Fibroblast of skin of abdomen (primary cell): ENCODE data around the gene EFTUD2.

ENCODE experiments used
- DNase-seq: peaks from one replicate; pipeline ENCODE4 v3.0.0-alpha.2; 2013

The EFTUD2 gene

DNA sequence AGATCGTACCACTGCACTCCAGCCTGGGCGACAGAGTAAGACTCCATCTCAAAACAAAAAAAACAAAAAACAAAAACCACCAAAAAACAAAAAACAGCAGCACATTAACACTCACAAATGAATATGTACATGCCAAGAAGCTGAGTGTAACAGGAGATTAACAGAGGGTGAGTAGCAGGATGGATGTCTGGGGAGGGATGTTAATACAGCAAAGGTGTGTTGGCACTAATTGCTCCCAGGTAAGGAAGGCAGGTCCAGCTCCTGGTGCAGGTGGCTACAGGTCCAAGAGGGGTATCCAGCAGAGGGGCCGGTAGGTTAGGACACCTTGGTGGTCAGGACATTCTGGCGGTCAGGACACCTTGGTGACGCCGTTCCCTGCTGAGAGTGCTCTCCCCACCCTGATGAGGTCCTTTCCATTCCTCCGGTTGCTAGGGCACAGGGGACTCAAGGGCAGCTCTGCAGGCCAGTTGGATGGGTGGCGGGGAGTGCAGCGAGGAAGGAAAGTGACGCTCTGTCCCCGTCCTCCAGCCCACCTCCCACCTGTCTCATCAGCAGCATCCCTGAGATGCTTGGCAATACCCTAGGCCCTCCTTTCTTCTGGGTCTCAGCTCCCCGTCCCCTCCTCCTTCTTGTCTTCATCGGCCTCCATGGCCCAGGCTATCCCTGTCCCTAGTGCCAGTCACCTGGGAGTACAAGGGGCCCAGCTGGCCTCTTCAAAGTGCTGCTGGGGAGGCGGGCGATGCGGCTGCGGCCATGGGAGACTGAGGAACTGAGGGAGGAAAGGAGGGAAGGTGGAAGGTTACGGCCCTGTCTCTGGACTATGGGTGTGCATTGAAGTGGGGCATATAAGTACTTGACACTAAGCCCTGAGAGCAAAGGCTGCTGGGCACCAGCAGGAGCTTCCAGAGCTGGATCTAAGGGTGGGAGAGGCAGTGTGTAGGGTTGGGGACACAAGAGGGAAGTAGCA lies 26.8 kb upstream of the EFTUD2 start:
- DNase-seq = no peak

DNA sequence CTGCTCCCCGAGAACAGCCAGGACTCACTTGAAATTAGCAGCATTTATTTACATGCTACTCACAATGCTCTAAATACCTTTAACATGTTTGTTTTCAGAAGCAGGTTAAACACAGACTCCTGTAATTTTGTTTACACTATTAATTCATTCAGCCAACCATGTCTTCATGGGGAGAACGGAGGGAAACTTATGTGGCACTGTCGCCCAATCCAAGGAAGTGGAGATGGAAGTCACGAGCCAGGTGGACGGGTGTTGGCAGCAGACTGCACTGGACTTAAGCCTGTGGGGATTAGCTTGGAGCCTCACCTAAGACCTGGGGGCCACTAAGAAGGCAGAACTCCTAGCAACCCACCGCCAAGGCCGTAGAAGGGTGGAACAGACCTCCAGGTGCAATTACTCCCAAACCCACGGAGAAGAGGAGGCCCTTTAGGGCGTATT lies 24.9 kb upstream of the EFTUD2 start:
- DNase-seq = no peak

DNA sequence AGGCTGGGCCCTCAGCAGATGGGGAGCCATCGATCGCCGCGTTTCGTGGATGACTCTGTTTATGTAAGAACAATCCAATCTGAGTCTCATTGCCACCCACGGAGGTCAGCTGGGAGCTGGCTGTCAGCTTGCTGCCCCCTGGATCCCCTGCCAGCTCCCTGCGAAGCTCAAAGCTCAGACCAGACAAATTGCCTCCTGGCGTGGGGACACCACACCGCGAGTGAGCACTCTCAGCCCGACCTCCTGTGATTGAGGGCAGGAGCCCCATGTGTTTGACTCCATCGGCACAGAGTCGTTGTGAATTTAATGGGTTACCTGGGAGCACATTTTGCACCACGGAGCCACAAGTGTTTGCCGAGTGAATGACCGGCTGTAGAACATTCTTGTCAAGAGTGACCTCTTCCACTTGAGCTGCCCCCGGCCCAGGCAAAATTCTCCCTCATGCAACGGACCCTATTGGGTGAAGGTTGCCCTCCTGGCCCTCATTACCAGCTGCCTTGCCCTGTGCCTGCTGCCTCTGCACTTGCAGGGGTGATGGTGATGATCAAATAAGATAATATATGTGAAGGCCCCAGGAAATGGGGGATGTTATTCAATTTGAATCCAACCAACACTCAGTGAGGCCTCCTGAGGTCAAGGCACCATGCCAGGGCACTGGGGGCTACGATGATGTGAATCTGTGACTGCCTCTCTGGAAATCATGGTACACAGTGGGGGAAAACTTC lies 23.7 kb upstream of the EFTUD2 start:
- no peak for DNase-seq

DNA sequence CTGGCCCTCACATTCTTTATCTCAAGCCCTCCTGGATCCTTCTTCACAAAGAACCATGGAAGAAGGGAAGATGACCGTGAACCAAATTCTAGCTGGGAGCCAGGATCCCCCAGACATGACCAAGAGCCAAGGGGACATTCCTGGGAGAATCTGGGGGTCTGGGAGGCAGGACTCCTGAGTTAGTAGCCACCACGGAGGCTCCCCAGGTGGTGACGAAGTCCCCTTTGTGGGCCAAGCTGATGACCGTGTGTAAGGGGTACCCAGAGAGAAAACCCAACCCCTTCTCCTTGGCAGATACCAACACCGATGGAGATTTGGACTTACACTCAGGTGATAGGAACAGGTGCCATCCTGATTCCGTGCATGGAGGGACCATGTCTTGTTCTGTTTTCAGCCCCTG lies 22.9 kb upstream of the EFTUD2 start:
- DNase-seq = no peak

DNA sequence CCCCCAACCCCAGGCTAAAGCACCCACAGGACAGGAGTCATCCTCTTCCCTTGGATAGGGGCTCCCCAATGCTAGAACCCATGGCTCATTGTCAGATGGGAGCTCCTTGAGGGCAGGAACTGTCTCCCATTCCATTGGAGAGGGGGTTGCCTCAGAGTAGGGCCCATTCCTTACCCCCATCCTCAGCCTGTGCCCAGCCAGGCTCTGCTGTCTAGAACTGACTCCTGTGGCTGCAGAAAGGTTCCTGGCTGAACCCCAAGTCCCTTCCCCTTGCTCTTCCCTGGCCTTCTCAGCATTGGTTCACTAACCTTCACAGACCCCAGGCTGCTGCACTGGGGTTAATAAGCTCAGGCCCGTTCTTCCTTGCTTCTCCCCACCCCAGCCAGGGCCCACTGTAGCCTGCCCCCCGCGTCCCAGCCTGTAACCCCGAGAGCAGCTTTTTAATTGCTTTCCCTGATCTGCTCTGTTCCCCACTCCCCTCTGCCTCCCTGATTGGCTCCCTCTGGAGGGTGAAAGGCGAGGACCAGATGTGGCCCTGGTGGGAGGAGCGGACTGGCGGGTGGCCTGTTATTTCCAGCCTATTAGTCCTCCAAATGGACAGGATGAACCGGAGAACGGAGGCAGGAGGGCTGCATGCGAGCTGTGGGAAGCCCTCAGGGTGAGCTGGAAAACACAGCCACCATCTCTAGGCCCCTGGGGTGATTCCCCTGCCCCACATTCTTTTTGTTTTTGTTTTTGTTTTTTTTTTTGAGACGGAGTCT lies 22.1 kb upstream of the EFTUD2 start:
- DNase-seq = no peak

DNA sequence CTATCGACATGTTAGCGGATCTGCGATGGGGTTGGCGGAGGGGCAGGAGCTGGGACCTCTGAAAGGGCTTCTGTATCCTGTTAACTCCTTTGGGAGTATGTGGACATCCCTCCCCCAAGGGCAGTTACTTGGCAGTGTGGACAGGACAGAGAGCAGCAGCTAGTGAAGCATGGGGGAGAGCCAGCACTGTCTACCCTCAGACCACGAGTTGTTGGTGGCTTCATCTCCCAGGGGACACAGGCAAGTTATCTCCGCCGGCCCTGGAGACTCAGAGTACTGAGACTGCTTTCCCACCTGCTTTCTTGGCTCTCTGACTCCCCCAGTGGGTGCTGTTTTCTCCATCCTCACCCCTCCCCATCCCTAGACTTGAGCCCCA lies 21.3 kb upstream of the EFTUD2 start:
- no peak for DNase-seq

DNA sequence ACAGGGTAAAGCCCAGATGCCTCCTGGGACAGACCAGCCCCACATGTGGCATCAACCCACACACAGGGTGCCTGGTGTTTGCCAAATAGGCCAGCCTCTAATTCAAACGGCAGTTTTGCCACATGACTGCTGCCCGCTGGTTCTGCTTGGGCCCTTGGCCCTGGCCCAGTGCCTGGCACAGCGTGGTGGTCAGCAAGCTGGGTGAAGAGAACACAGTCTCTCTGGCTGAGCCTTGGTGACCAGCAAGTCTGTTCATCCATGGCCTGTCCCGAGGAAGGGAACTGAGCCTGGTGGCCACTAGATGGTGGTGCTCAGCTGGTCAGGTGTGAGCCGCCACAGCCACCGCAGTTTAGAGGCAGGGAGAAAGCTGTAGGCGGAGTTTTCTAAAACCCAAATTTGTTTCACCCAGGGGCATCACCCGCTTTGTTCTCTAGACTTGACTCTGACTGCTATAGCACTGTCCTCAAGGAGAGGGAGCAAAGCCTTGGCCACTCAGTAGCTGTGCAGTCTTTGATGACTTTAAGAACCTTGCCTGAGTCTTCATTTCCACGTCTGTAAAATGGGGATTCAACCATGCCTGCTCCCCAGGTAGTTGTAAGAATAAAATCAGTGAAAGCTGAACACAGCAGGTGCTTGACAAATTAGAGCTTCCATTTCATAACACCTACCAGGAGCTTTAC lies 20.8 kb upstream of the EFTUD2 start:
- peak; percentile 74 for DNase-seq

DNA sequence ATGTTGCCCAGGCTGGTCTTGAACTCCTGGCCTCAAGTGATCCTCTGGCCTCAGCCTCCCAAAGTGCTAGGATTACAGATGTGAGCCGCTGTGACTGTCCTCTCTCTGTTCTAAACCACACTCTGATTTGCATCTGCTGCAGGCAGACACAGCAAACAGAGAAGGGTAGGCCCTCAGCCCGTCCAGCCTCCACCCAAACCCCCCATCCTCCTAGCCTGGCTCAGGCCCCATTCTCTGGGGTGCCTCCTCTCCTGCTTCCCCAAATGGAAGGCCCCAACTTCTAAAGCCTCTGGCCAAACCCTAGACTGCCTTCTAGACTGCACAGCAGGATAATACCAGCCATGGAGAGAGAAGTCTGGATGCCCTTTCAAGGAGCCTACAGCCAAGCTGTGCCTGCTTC lies 20.2 kb upstream of the EFTUD2 start:
- no peak for DNase-seq

DNA sequence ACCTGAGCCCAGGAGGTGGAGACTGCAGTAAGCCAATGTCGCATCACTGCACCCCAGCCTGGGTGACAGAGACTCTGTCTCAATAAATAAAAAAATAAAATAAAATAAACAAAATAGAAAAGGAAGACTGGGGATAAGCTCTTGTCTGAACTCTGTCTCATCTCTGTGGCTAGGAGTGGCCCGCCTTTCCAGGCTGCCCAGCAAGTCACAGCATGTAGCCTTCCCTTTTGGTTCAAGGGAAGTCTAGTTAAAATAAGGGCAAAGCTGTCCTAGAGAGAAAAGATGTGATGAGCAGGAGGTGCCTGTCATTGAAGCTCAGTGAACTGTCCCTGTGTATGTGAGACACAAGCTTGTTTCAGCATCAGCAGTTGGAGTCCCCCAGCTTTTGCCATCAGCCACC lies 18.8 kb upstream of the EFTUD2 start:
- no peak for DNase-seq

DNA sequence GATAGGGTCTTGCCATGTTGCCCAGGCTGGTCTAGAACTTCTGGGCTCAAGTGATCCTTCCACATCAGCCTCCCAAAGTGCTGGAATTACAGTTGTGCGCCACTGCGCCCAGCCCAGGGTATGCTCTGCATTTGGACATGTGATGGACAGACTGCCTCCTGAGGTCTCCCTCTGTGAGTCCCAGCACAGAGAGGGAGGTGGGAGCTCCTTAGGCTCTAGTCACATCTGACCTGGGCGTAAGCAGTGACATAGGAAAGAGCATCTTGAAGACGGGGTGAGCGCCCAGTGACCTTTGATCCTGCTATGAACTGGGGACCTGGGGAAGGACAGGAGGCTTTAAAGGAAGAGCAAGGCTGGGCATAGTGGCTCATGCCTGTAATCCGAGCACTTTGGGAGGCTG lies 18.2 kb upstream of the EFTUD2 start:
- DNase-seq = no peak

DNA sequence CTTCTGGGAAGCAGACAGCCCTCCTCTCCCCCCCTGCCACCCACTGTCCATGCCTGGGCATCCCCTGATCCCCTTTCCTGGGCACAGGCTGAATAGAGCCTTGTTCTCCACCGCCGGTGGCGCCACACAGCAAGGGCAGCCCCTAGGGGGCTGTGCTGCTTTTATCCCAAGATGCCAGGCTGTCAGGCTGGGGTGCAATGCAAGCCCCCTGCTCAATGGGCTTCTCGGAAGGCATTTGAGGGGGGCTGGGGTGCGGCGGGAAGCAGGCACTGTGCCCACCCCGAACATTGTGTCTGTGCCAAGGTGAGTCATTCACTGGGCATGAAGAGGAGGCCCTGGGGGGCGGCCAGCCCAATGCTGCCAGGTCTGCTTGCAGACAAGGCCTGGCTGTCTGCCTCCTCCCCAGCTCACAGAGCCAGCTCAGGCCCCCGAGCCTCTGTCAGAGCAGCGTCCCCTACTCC lies 17.6 kb upstream of the EFTUD2 start:
- peak; percentile 40 for DNase-seq

DNA sequence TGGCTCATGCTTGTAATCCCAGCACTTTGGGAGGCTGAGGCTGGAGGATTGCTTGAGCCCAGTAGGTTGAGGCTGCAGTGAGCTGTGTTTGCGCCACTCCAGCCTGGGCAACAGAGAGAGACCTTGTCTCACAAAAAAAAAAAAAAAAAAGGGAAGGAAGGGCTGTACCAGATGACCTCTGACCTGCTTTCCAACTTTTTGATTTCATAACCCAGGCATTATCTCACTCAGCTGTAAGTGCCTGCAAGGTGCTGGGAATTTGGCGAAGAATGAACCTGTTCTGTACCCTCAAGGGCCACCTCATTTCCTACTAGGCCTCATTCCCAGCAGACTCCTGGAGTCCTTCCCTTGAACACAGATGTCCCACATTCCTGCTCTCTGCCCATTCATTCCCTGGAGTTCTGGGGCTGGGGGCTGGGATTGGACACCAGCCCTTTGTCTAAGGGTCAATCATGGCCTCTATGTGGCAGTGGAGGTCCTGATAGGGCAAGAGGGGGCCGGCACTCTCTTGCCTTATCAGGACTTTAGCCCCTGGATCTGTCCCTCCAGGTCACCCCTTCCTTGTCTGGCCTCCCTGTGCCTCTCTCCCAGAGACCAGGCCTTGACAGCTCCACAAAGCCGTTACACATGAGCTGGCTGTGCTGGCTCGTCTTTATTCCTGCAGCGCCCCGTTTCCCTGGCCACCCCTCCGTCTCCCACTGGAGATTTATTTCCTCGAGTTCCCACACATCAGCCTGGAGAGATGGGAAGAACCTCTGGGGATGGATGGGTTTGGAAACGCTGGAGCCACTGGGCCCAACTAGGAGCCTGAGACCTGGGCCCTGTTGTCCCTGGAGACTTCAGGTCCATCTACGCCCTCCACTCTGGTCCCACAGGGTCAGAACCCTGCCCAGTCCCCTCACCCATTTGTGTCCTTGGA lies 16.9 kb upstream of the EFTUD2 start:
- DNase-seq = no peak

DNA sequence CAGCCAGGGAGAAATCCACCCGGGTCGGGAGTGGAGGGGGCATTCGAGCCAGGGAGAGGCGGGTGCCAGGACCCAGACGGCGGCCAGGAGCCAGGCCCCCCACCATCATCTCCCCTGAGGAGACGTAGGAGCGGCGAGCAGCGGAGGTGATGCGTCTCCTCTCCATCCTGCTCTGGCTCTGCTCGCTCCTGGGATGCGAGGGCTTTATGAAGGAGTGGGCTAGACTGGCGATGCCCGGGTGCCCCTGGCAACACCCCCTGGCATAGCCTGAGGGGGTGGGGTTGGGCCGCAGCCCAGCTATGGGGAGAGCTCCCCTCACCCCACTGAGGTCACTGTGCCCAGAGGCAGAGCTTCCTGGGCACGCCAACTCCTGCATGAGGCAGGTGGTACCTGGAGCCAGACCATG lies 16.1 kb upstream of the EFTUD2 start, which contains the start of gene GFAP:
Gene GFAP (minus strand): TSS at position 180 of the 406 bp plus-strand sequence. CDS start 14 bp downstream, at position 166.
- no peak for DNase-seq

DNA sequence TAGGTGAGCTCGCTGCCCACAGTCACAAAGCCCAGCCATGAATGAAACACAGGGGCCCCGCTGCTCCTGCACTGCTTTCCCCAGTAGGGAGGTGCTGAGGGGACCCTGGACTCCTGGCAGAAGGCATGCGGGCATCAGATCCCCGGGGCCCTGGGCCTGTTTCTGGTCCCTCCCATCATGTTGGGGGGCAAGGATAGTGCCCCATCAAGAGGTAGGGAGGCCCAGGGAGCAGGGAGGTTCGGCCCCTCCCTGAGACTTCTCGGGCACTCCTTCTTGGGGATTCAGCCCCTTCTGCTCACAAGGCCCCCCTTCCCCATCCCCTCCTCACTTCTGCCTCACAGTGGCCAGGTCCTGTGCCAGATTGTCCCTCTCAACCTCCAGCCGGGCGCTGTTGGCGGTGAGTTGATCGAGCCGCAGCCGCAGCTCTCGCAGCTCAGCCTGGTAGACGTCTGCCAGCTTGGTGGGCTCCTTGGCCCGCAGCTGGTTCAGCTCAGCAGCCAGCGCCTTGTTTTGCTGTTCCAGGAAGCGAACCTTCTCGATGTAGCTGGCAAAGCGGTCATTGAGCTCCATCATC lies 15.5 kb upstream of the EFTUD2 start:
- no peak for DNase-seq

DNA sequence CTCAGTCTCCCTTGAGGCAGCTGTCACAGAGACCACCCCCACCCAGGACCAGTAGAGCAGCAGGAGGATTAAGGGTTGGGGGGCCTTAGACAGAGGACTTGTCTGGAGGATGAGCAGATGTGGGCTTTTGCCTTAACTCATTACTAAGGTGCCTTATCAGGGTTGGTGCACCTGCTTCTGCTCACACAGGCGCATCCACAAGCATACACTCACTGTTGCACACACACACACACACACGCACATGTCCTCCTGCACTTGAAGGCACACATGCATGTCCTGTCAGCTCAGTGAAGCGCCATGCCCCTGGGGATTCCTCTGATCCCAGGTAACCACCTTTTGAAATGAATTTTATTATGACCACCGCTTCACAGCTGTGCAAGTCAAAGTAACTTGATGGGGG lies 14.9 kb upstream of the EFTUD2 start:
- no peak for DNase-seq

DNA sequence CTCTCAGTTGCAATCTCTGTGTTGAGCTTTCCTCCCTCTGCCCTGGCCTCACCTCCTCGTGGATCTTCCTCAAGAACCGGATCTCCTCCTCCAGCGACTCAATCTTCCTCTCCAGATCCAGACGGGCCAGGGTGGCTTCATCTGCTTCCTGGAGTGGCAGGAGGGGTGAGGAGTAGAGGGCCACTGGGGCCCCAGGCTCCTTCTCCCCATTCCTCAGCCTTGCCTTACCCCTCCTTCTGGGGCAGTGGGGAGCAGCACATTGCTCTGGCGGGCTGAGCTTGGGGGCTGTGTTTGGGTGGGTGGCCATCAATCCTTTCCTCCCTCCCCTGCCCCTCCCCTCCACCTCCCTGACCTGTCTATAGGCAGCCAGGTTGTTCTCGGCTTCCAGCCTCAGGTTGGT lies 14.4 kb upstream of the EFTUD2 start:
- DNase-seq = no peak

DNA sequence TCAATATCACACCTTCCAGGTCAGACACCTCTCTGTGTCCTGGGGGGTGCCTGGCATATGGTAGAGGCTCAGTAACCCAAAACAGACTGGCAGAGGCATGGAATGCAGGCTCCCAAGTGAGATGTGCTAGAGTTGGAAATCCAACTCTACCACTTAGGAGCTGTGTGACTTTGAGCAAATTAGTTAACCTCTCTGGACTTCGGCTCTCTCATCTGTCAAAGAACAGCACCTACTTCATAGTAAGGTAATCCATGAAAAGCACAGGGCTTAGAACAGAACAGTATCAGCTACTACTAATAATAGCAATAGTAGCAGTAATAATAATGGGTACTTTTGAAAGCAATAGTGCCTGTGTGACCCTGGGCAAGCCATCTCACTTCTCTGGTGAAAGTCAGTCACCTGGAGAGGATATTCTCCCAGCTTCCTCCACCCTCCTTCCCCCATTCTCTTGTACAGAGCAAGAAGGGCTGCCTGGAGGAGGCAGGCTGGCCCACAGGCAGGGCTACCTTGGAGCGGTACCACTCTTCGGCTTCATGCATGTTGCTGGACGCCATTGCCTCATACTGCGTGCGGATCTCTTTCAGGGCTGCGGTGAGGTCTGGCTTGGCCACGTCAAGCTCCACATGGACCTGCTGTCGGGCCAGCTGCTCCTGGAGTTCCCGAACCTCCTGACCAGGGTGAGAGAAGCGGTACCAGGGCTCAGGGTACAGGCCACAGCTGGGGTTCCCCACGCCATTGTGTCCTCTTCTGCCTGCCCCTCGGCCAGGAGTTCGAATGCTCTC lies 13.7 kb upstream of the EFTUD2 start:
- DNase-seq = no peak

DNA sequence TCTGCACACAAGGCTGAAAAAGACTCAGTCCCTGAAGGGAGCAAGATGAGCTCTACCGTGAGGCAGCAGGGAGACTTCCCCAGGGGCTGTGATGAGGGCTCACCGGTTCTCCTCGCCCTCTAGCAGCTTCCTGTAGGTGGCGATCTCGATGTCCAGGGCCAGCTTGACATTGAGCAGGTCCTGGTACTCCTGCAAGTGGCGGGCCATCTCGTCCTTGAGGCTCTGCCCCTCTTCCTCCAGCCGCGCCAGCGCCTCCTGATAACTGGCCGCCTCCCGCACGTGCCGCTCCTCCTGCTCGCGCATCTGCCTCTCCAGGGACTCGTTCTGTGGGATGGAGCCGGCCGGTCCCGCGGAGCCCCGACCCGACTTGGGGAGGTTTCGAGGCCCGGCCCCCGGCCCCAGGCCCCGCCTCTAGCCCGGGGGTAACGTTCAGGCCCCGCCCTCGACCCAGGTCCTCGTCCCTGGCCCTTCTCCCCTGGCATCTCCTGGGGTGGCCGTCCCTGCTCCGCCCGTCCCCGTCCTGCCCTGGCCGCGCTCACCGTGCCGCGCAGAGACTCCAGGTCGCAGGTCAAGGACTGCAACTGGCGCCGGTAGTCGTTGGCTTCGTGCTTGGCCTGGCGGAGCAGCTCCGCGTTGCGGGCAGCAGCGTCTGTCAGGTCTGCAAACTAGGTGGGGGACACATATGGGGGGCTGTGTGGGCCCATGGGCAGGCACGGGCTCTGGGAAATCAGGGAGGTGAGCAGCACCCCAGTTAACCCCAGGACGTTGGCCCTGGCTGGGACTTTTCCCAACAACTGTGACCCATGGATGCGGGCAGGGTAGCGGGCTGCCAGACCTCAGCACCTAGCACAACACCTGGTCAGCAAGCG lies 12.1 kb upstream of the EFTUD2 start:
- peak; percentile 48 for DNase-seq
